ENCODE measurements around the gene DBN1.

DNA sequence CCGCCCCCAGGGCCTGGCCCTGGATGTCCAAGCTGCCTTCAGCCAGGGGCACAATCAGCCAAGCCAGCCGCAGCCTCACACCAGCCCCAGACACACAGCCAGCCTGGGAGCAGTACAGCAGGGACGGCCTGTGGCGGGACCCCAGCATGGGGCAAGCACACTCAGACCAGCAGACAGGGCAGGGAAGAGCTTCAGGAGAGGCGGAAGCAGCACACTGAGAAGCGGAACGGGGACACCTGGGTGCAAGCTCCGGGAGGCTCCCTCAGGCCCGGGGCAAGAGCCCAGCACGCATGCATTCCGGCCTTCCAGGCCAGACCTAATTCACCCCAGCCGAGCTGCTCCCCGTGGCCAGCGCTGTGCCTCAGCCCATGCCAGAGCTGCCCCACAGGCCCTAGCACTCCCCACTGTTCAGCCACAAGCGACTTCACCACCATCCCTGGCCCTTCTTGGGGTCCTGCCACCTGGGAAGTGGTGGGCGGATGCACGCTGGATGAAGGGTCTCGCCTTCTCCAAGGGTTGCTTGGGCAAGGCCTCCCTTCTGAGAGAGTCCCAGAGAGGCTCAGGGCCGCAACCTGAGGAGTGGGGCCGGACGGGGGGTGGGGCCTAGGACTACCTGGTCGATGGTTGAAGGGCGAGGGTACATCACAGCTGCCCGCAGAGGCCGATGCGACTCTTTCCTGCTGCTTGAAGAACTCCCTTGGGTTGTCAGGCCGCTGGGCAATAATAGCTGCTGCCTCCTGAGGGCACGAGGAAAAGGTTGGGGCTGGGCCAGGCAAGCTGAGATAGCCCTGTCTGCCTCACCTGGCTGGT is 13.4 kb downstream of the DBN1 start:
- no peak for TF ChIP-seq CTCF (IDR thresholded peaks at IDR 0.05)
- TF ChIP-seq EZH2phosphoT487 (IDR thresholded peaks at IDR 0.05), result no peak
- no peak for TF ChIP-seq EZH2 (IDR thresholded peaks at IDR 0.05)
